Ishikawa (cell line): ENCODE data around the gene THSD4.

Source experiments
- CEBPB ChIP-seq: IDR thresholded peaks from 2 replicates; pipeline ENCODE4 v1.6.1; 2012
- CREB1 ChIP-seq: IDR thresholded peaks from 2 replicates; pipeline ENCODE4 v1.6.1; 2012; ENCODE audit warnings: low read depth
- EGR1 ChIP-seq: IDR thresholded peaks from 2 replicates; pipeline ENCODE4 v1.6.1; 2012
- EP300 ChIP-seq: IDR thresholded peaks from 2 replicates; pipeline ENCODE4 v1.6.1; 2012; ENCODE audit warnings: borderline replicate concordance
- FOXM1 ChIP-seq: IDR thresholded peaks from 2 replicates; pipeline ENCODE4 v1.6.1; 2012; ENCODE audit warnings: low read depth, borderline replicate concordance
- MAX ChIP-seq: IDR thresholded peaks from 2 replicates; pipeline ENCODE4 v1.6.1; 2012
- NFIC ChIP-seq: IDR thresholded peaks from 2 replicates; pipeline ENCODE4 v1.6.1; 2012
- RAD21 ChIP-seq: IDR thresholded peaks from 2 replicates; pipeline ENCODE4 v1.6.1; 2012; ENCODE audit warnings: low read depth
- REST ChIP-seq: IDR thresholded peaks from 2 replicates; pipeline ENCODE4 v1.6.1; 2012; ENCODE audit warnings: low read depth, mild to moderate bottlenecking
- TAF1 ChIP-seq: IDR thresholded peaks from 2 replicates; pipeline ENCODE4 v1.6.1; 2012; ENCODE audit warnings: low read depth, mild to moderate bottlenecking
- TCF12 ChIP-seq: IDR thresholded peaks from 2 replicates; pipeline ENCODE4 v1.6.1; 2012; ENCODE audit warnings: low read depth
- TEAD4 ChIP-seq: IDR thresholded peaks from 2 replicates; pipeline ENCODE4 v1.6.1; 2012
- YY1 ChIP-seq: IDR thresholded peaks from 2 replicates; pipeline ENCODE4 v1.6.1; 2012; ENCODE audit warnings: low read depth
- ZBTB7A ChIP-seq: IDR thresholded peaks from 2 replicates; pipeline ENCODE4 v1.6.1; 2012; ENCODE audit warnings: low read depth
- TF ChIP-seq, protein P1 (sequence below): IDR thresholded peaks from 2 replicates; pipeline ENCODE4 v1.6.1; 2012

THSD4 gene

DNA sequence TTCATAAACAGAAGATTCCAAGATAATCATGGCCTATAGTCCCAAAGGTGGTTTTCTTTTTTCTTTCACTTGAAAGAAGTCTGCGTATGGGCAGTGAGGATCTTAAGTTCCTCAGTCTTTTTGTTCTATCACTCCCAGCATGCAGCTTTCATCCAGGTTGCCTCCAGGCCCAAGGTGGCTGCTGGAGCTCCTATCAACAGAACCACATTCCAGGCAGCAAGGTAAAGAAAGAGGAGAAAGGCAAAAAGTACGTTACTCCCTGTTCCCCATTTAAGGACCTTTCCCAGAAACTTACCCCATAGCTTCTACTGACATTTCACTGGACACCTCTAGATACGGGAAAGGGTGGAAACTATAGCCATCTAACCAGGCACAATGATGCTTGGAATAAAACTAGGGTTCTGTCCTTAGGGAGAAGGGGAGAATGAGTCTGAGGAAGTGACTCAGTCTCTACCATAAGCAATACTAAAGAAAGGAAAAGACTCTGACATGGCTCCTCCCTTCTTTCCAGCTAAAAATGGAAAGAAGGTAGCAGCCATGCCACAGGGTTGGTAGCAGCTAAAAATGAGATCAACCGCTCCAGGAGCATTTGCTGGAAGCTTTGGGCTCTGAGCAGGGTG is 381.2 kb downstream of the THSD4 start:
- no peak for TF ChIP-seq RAD21

- TF ChIP-seq CREB1 (no peak), MAX (no peak), RAD21 (no peak), EP300 (no peak), ZBTB7A (no peak), REST (no peak), EGR1 (no peak), NFIC (no peak), TEAD4 (no peak), CEBPB (no peak)
Measured at GRCh38 chr15:71501344-71502076, 386.2 kb downstream of the THSD4 start.

GRCh38 chr15:71502077-71502432 is 386.8 kb downstream of the THSD4 start:
- TF ChIP-seq NFIC (no peak), FOXM1 (no peak), EP300 (no peak), MAX (no peak), CEBPB (no peak), TAF1 (no peak), TCF12 (no peak), YY1 (no peak), RAD21 (no peak), ZBTB7A (no peak), TEAD4 (no peak), CREB1 (no peak), EGR1 (no peak), REST (no peak)
- TF ChIP-seq, protein P1, sequence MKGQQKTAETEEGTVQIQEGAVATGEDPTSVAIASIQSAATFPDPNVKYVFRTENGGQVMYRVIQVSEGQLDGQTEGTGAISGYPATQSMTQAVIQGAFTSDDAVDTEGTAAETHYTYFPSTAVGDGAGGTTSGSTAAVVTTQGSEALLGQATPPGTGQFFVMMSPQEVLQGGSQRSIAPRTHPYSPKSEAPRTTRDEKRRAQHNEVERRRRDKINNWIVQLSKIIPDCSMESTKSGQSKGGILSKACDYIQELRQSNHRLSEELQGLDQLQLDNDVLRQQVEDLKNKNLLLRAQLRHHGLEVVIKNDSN = no peak

- TF ChIP-seq ZBTB7A (no peak), TEAD4 (no peak), CREB1 (no peak), CEBPB (no peak), REST (no peak), MAX (no peak), NFIC (no peak), FOXM1 (no peak)
Measured at GRCh38 chr15:71505962-71506361, 390.7 kb downstream of the THSD4 start.

GRCh38 chr15:71506946-71507345 is 391.7 kb downstream of the THSD4 start:
- TF ChIP-seq ZBTB7A (no peak), TAF1 (no peak), EGR1 (no peak), TCF12 (no peak), EP300 (no peak), FOXM1 (no peak), TEAD4 (no peak), RAD21 (no peak), YY1 (no peak)
- TF ChIP-seq, protein P1 = no peak
